SK-MEL-5 (cell line): ENCODE results near the gene ATP8B3. TPM values are rescaled to one million over a fixed set of nuclear protein-coding genes. Genes with fewer than 3 reads are reported as not detected.
"Not testable (repeated sequence)": the region's sequence is repeated elsewhere in the genome, so short reads cannot be mapped to it uniquely, and the experiment has no call there.

Source experiments
- DNase-seq: peaks from one replicate; pipeline ENCODE4 v3.0.0-alpha.2; 2016; ENCODE audit warnings: low read depth, low spot score
- in situ Hi-C: cut with HindIII; loops from 2 replicates; pipeline ENCODE4 v1.10.0; 2016; ENCODE audit warnings: low sequenced_read_pairs, high pct_unique_total_duplicates, low pct_unique_long_range_greater_than_20kb
- total RNA-seq: library from RNA; depleted of rRNA; stranded (reverse); fragments of >200 nt; shearing (Covaris generic); gene quantifications from 2 replicates; pipeline ENCODE4 v1.2.3, GENCODE V29; 2014

The ATP8B3 gene
- total RNA-seq, 1 experiment from 2014 or later, result 2.0 TPM

GRCh38 chr19:1765904-1766799, 45.9 kb downstream of the ATP8B3 start:
- in situ Hi-C loops, result no loop called here
- DNase-seq, result no peak

GRCh38 chr19:1765232-1765903, 46.7 kb downstream of the ATP8B3 start:
- in situ Hi-C loops, result no loop called here

GRCh38 chr19:1764729-1765128, 47.3 kb downstream of the ATP8B3 start:
- in situ Hi-C loops, result no loop called here
- no peak for DNase-seq

More at GRCh38 chr19:1765232-1765903, 46.7 kb downstream of the ATP8B3 start:
- no peak for DNase-seq

DNA sequence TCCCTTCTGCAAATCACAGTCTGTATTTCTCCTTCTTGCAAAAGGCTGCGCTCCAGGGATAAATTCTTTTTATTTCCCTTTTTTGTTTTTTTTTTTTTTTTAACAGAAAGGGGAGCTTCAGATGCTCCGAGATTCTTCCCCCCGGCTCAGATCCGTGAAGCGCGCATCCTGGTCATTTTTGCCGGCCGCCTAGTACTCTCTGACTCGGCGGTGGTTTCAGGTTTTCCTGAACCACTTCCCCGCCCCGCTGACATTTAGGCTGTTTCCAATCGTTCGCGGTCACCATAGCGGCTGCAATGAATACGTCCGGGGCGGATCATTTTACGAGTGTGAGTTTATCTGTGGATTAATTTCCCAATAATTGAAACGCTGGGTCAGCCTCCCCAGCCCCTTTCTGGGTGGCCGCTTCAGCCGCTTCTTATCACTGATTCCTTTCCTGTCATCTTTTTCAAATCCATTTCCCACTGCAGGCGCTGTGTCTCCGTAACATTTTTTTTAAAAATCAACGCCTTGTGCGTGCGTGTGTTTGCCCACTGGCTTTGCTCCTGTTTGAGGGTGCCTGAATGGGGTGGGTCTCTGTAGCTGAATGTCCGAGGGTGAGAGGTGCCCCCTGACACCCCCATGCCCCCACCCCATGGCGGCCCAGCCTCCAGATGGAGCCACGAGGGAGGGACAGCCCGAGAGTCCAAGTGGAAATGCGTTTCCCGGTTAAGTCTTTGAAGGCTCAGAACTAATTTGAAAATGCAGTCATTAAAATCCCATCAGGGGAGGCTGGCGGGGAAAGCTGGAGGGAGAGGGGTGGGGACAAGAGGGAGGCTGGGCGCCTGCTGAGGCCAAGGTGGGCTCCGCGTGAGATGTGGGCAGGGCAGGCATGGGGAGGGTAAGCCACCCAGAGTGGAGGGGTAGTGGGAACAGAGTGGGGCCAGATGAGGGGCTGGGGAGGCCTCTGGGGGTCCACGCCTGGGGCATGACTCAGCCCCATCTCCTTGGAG, 48.1 kb downstream of the ATP8B3 start:
- in situ Hi-C loops, result no loop called here
- no peak for DNase-seq

GRCh38 chr19:1762243-1763117, 49.6 kb downstream of the ATP8B3 start:
- in situ Hi-C loops, result no loop called here
- no peak for DNase-seq

DNA sequence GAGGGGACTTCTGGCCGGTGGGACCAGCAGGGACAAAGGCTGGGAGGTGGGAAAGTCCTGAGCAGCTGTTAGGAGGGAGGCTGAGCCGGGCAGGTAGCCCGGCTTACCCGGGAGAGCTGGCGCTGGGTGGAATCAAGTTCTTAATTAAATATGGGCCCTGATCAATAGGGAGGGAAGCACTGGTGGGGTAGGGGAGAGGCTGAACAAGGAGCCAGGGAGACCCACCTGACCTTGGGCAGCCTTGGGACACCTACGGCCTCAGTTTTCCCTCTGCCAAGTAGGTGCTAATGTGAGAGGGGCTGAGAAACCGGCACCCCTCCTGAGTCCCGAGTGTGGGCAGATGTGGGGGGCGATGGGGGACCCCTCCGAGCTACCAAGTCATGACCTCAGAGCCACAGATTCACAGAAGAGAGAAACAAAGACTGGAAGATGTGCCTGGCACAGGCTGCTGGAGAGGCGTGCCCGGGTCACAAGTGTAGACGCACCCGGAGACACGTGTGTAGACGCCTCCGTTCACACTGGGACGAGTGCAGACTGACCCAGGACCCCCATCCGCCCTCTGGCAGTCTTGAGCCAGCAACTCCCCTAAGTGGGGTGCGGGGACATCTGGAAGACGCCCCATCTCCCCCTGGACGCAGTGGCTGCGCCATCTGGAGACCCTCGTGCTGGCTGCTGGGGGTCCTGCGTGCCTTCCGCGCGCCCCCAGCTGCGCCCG, 50.4 kb downstream of the ATP8B3 start:
- in situ Hi-C loops, result no loop called here

GRCh38 chr19:1760786-1761527, 51.1 kb downstream of the ATP8B3 start:
- in situ Hi-C loops, DNase-seq: not testable (repeated sequence)

More for the DNA sequence above, 50.4 kb downstream of the ATP8B3 start:
- DNase-seq, result no peak

DNA sequence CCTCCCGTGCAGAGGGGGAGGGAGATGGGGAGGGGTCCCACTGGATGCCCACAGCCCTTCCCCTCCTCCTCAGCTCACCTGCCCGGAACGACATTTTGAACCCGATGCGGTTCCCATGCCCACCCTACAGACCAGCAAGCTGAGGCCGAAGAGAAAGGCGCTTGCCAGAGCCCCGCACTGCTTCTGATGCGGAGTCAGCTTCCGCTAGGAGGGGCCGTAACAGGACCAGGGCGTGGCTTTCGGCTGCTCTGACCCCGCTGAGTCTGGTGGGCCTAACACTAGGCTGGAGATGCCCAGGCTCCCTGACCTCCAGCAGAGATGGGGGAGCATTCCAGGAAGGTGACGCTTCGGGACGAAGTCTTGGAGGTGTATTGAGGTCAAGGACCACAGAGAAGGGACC, 52.1 kb downstream of the ATP8B3 start:
- in situ Hi-C loops, result no loop called here
- peak; percentile 11 for DNase-seq

- in situ Hi-C loops, result no loop called here
- no peak for DNase-seq
Observed at GRCh38 chr19:1758959-1759903, 52.8 kb downstream of the ATP8B3 start.

DNA sequence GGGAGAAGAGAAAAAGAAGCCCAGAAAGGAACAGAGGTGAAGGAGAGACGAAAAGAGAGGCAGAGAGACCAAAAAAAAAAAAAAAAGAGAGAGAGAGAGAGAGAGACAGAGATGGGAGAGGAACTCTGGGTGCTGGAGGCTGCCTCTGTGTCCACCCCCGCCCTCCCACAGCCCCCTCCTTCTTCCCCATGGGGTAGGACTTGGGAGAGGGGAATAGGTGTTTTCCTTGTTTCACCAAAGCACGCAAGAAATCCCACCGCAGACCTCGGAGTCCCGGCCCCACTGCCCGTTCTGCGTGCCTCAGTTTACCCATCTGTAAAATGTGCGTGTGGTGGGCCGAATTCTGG, 53.9 kb downstream of the ATP8B3 start:
- no peak for DNase-seq
- in situ Hi-C loops, result no loop called here

GRCh38 chr19:1757468-1758230, 54.4 kb downstream of the ATP8B3 start:
- no peak for DNase-seq
- in situ Hi-C loops, result no loop called here

DNA sequence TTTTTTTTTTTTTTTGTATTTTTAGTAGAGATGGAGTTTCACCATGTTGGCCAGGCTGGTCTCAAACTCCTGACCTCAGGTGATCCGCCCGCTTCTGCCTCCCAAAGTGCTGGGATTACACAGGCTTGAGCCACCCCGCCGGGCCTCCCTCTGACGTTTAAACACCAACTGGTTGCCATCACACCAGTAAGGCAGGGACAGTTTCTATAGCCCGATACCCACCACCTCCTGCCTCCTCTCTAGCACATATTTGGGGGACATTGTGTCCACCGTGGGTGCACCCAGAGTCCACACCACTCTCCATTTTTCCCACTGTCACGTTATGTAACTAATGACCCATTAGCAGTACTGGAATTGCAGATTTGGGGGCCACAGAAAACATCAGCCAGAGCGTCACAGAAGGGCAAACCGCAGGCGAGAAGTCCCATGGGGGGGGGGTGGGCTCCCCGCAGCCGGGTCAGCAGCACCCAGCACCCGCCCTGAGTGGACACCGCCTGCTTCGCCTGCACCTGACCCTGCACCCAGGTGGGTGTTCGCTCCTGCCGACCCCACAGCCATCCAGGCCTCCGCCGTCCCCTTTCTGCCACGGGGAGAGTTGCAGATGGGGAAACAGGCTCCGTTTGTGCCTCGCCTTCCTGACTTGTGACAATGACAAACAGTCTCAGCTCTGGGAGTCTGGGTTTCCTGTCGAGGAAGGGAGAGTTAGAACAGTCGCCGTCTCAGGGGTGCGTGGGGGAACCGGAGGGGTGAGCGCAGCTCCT, 55.2 kb downstream of the ATP8B3 start:
- no peak for DNase-seq

DNA sequence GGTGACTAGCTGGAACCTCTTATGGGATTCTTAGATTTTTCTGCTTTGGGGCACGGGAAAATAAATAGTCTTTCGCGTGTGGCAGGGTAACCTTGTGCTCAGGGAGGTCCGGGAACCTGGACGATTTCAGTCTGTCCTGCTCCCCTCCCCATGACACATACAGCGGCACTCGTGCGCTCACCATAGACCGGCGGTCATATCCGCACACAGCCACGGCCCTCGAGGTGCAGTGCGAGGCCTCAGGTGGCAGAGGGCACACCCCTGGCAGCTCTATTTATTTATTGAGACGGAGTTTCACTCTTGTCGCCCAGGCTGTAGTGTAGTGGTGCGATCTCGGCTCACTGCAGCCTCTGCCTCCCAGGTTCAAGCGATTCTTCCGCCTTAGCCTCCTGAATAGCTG, 55.8 kb downstream of the ATP8B3 start:
- no peak for DNase-seq
- in situ Hi-C loops, result no loop called here

More for the DNA sequence above, 55.2 kb downstream of the ATP8B3 start:
- in situ Hi-C loops, result no loop called here
